HL-60/S4 (cell line): ENCODE measurements around the gene RBM33.

ENCODE experiments used
- in situ Hi-C: fragments of 300-500 bp; cut with MboI; formaldehyde crosslinking; loops from 2 replicates; pipeline ENCODE4 v1.14.3; 2022; ENCODE audit warnings: low sequenced_read_pairs

The RBM33 gene

GRCh38 chr7:155804897-155805825 lies 160.7 kb downstream of the RBM33 start:
- in situ Hi-C loops = loop anchor here (25.0 kb wide), 2 partner anchors 1007 to 1457 kb away; no protein-coding TSS in a partner anchor

DNA sequence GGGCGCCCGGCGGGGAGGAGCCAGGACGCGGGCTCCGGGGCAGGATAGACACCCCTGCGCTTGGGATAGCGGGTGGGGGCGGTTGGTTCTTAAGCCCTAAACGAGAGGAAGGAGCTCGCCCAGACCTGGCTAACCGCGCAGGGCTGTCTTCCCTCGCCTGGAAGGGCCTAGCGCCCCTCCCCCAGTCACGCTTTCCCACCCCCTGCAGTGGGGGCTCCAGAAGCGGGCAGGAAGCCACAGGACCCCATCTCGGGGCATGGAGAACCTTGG lies 161.3 kb downstream of the RBM33 start:
- in situ Hi-C loops = loop anchor here (25.0 kb wide), 2 partner anchors 1007 to 1457 kb away; no protein-coding TSS in a partner anchor

DNA sequence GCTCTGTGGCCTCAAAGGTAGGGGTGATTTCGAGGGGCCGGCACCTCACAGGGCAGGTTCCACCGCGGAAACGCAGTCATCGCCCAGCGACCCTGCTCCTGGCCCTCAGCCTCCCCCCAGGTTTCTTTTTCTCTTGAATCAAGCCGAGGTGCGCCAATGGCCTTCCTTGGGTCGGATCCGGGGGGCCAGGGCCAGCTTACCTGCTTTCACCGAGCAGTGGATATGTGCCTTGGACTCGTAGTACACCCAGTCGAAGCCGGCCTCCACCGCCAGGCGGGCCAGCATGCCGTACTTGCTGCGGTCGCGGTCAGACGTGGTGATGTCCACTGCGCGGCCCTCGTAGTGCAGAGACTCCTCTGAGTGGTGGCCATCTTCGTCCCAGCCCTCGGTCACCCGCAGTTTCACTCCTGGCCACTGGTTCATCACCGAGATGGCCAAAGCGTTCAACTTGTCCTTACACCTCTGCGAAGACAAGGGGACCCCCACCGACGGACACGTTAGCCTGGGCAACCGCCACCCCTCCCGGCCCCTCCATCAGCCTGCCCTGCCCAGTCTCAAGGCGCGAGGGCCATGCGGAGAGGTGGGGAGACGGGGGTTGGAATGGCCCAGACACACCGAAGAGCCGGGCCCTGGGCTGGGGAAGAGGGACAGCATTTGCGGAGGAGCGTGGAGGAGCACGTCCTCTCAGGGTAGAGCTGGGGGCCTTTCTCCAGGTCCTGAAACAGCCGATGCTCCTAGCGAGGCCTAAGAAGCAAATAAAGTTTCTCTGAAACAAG lies 161.8 kb downstream of the RBM33 start:
- in situ Hi-C loops = loop anchor here (25.0 kb wide), 2 partner anchors 1006 to 1456 kb away; no protein-coding TSS in a partner anchor

DNA sequence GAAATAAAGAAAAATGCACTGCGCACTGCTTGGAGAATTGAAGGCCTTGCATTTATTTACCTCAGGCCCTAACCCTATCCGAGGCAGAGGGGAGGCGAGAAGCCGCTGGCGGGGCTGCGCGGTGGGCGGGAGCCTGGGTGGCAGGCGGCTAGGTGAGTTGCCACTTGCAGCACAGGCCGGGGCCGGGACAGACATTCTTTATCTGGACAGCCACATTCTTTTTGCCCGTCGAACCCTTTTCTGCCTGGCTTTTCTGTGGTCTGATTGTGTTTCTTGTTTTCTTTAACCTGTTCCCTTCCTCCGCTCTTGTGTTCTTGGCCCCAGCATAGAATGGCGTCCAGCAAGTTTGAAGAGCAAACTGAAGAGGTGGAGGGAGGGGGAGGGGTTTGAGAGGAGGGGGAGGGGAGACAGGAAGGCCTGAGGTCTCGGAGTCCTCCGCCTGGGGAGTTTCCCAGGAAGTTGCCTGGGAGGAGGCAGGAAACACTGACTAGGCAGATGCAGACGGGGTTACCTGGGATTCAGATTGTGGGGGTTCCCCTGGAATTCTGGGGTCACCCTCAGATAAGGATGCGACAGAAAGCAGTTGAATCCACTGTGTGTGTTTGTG lies 162.7 kb downstream of the RBM33 start:
- in situ Hi-C loops = loop anchor here (25.0 kb wide), 2 partner anchors 1005 to 1455 kb away; no protein-coding TSS in a partner anchor

- in situ Hi-C loops = loop anchor here (25.0 kb wide), 2 partner anchors 1004 to 1454 kb away; no protein-coding TSS in a partner anchor
These were observed 163.5 kb downstream of the RBM33 start for GRCh38 chr7:155807789-155808548.

DNA sequence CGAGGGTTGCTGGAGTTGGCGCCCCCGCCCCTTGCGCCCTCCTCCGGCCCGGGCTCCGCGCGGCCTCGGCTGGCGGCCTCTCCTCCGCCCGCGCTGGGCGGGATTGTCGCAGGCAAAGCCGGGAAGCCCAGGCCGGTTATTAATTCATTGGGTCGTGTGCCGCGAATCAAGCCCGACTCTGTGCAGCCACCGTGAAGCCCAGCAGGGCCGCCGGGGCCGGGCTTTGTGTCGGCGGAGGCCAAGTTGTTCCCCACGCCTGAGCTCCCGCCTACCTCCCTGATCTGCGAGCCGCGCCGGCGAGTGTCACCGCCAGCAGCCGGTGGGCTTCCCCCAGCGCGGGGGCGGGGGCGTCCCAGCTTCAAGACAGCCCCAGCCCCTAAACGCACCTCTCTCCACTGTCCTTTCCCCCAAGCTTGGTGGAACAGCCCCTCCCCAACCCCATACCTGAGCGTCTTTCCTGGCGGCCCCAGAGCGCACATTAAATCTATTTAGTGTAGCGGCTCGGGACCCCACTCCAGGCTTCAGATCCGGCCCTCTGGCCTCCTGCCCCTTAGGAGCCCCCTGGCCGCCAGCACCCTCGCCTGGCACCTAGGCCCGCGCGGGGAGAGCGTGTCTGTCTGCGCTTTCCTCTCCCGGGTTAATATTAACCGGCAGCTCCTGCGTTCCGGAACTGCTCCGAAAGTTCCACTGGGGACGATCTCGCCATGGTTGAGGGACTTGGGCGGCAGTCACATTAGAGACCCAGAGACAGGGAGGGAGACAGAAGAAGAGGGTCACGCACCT lies 164.3 kb downstream of the RBM33 start:
- in situ Hi-C loops = loop anchor here (25.0 kb wide), 2 partner anchors 1004 to 1454 kb away; no protein-coding TSS in a partner anchor

GRCh38 chr7:155809332-155809946 lies 165.0 kb downstream of the RBM33 start:
- in situ Hi-C loops = loop anchor here (25.0 kb wide), 2 partner anchors 1003 to 1453 kb away; no protein-coding TSS in a partner anchor

- in situ Hi-C loops = loop anchor here (25.0 kb wide), 2 partner anchors 1002 to 1452 kb away; no protein-coding TSS in a partner anchor
These were observed 165.7 kb downstream of the RBM33 start for GRCh38 chr7:155809947-155810769.

DNA sequence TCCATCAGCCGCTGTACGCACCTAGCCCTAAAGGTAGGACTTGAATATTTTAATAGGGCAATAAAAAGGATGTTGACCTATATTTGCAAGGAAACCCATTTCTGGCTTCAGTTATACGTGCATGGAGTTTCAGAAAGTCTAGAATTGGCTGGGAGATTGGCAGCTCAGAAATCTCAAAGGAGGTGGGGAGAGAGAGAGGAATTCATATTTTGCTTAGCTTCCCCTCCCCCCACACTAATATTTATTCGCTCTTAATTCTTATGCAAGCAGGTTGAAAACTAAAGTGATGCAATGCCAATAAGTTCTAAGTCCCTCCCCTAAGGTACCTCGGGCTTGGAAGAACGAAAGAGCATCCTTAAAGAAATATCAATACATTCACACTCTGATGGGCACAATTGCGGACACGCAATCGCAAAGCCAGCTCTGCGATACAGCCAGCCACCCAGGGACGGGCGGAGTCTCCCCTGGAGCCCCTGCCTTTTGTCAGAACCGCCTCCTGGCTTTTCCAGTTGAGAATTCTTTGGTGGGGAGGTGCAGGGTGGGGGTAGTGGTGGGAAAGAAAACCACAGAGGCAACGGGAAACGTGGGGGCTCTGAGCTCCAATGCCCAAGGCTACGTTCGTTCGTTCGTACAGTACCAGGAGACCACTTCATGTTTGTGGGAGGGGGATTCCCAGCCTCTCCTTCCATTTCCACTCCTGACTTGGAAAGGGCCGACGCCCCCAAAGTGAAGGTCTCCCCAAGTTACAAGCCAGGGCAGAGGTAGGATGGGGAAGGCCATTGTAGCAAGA lies 166.5 kb downstream of the RBM33 start:
- in situ Hi-C loops = loop anchor here (25.0 kb wide), 2 partner anchors 1001 to 1451 kb away; no protein-coding TSS in a partner anchor

DNA sequence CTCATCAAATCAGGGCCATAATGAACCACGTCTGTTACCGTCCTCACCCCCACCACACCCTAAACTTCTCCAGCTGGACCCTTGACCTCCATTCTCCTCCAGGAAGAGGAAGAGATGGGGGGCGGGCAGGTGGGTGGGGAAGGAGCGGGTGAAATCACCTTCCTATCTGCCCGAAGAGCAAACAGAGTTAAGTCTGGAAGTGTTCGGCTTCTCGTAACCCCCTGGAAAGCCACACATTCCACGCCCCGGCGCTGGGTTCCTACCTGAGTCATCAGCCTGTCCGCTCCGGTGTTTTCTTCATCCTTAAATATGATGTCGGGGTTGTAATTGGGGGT lies 167.1 kb downstream of the RBM33 start:
- in situ Hi-C loops = loop anchor here (25.0 kb wide), 2 partner anchors 1001 to 1451 kb away; no protein-coding TSS in a partner anchor

DNA sequence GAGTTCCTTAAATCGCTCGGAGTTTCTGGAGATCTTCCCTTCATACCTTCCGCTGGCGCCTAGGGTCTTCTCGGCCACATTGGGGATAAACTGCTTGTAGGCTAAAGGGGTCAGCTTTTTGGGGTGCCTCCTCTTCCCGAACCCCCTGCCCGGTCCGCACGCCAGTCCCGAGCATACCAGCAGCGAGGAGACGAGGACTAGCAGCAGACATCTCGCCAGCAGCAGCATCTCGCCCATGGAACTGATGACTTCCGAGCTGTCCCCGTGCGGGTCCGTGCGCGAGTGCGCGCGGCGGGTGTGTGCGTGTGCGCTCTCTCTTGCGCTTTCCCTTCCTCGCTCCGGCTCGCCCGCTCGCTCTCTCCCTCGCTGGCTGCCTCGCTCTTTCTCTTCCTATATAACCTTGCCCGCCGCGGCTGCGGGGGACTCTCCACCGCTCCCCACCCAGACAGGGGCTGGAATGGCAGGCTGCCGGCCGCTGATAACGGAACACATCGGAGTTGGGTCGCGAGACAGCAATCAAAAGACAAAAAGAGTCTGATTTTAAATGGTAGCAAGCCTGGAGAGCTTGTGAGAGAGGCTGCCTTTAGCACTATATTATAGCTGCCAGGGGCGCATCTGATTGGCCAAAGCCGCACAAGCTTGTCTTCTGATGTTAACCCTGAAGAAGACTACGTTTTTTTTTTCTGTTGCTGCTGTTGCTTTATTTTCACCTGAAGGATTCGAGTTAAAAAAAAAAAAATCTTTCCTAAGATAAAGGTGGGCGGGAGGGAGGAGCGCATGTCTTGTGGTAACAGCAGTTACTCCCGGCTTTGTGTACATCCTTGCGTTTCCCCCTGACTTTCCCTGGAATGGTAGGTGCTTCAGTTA lies 167.7 kb downstream of the RBM33 start, which contains the start of gene SHH:
Gene SHH, minus strand, starts transcription at position 569 of the 867 bp plus-strand sequence. Its CDS starts 341 bp downstream, at position 228.
- in situ Hi-C loops = loop anchor here (25.0 kb wide), 2 partner anchors 1000 to 1450 kb away; no protein-coding TSS in a partner anchor

DNA sequence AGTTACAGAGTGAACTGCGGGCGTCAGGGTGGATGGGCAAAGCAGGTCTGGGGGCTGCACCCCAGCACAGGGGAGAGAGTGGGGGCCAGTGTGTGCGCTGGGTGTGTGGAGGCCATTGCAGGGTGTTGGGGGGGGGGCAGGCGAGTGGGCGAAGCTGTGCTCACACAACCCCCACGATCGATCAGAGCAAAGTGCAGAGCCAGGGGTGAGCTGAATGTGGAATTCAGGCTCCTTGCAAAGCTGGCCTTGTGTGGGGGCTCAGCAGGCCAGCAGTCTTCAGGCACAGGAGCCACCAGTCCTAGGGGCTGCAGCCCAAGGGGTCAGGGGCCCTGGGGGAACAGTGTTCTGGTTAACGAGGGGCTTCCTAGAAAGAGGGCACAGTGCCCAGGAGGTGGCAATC lies 168.7 kb downstream of the RBM33 start:
- in situ Hi-C loops = loop anchor here (25.0 kb wide), 2 partner anchors 999 to 1449 kb away; no protein-coding TSS in a partner anchor

GRCh38 chr7:155813546-155814315 lies 169.3 kb downstream of the RBM33 start:
- in situ Hi-C loops = loop anchor here (25.0 kb wide), 2 partner anchors 999 to 1449 kb away; no protein-coding TSS in a partner anchor

- in situ Hi-C loops = loop anchor here (25.0 kb wide), 2 partner anchors 998 to 1448 kb away; no protein-coding TSS in a partner anchor
These were observed 170.1 kb downstream of the RBM33 start for GRCh38 chr7:155814316-155815276.
